Mesenchymal stem cell (in vitro differentiated cells and primary cell): ENCODE data around the gene TMEM184A.
A peak's percentile ranks its signal among the peaks of the same experiment; 100 is the strongest.

Experiments used
- DNase-seq: peaks from one replicate; pipeline ENCODE4 v3.0.0-alpha.2; 2013
- H2AFZ ChIP-seq: one replicate; pipeline ENCODE4 v1.6.1; 2013; ENCODE audit warnings: low read depth, mild to moderate bottlenecking, control low read depth, inconsistent platforms, low read length, moderate library complexity
- H2AK5ac ChIP-seq: 2 replicates; pipeline ENCODE4 v1.6.1; 2013; ENCODE audit warnings: low read length, moderate library complexity, mild to moderate bottlenecking, inconsistent platforms; ENCODE audit not compliant: severe bottlenecking
- H2BK120ac ChIP-seq: one replicate; pipeline ENCODE4 v1.6.1; 2013; ENCODE audit warnings: low read depth, mild to moderate bottlenecking, inconsistent platforms, low read length, moderate library complexity
- H2BK12ac ChIP-seq, 2 experiments: one replicate each; pipeline ENCODE4 v1.6.1; 2013; ENCODE audit warnings: inconsistent platforms in 2 of 2, low read length in 2 of 2, mild to moderate bottlenecking in 2 of 2, moderate library complexity in 2 of 2, control low read depth in 1 of 2
- H2BK15ac ChIP-seq: one replicate; pipeline ENCODE4 v1.6.1; 2013; ENCODE audit warnings: mild to moderate bottlenecking, low read depth, inconsistent platforms; ENCODE audit not compliant: poor library complexity, severe bottlenecking
- H2BK5ac ChIP-seq: 2 replicates; pipeline ENCODE4 v1.6.1; 2013; ENCODE audit warnings: low read depth, mild to moderate bottlenecking, low read length, control low read depth, inconsistent platforms; ENCODE audit not compliant: poor library complexity, severe bottlenecking
- H3K14ac ChIP-seq, 2 experiments: one replicate each; pipeline ENCODE4 v1.6.1; 2013; ENCODE audit warnings: inconsistent platforms in 2 of 2, low read length in 2 of 2, control low read depth in 1 of 2, mild to moderate bottlenecking in 1 of 2, moderate library complexity in 1 of 2
- H3K18ac ChIP-seq, 2 experiments: one replicate each; pipeline ENCODE4 v1.6.1; 2013; ENCODE audit warnings: inconsistent platforms in 2 of 2, low read length in 2 of 2, control low read depth in 1 of 2, low read depth in 1 of 2, mild to moderate bottlenecking in 1 of 2
- H3K23ac ChIP-seq, 2 experiments: one replicate each; pipeline ENCODE4 v1.6.1; 2013; ENCODE audit warnings: inconsistent platforms in 2 of 2, low read length in 2 of 2, mild to moderate bottlenecking in 2 of 2, moderate library complexity in 2 of 2, control low read depth in 1 of 2
- H3K27ac ChIP-seq: 2 replicates; pipeline ENCODE4 v1.5.1; 2013; ENCODE audit warnings: mild to moderate bottlenecking, moderate library complexity, low read length, control low read depth, inconsistent platforms; ENCODE audit not compliant: poor library complexity, severe bottlenecking
- H3K27me3 ChIP-seq, 2 experiments: 2 replicates each; pipeline versions ENCODE4 v1.6.1 to v1.7.0; 2013; ENCODE audit warnings: low read length in 2 of 2, mild to moderate bottlenecking in 2 of 2, moderate library complexity in 2 of 2, control low read depth in 1 of 2, inconsistent platforms in 1 of 2; ENCODE audit not compliant: control insufficient read depth in 1 of 2, insufficient read depth in 1 of 2
- H3K36me3 ChIP-seq, 2 experiments: 2 replicates each; pipeline versions ENCODE4 v1.6.1 to v1.7.0; 2013; ENCODE audit warnings: low read length in 2 of 2, control low read depth in 1 of 2, inconsistent platforms in 1 of 2, low read depth in 1 of 2, mild to moderate bottlenecking in 1 of 2; ENCODE audit not compliant: insufficient read depth in 2 of 2, control insufficient read depth in 1 of 2
- H3K4ac ChIP-seq, 2 experiments: one replicate each; pipeline ENCODE4 v1.6.1; 2013; ENCODE audit warnings: inconsistent platforms in 2 of 2, low read length in 2 of 2, mild to moderate bottlenecking in 2 of 2, moderate library complexity in 2 of 2, control low read depth in 1 of 2, low read depth in 1 of 2
- H3K4me1 ChIP-seq: 2 replicates; pipeline ENCODE4 v1.6.1; 2013; ENCODE audit warnings: low read depth, low read length, control low read depth; ENCODE audit not compliant: control insufficient read depth, insufficient read depth
- H3K4me2 ChIP-seq: 2 replicates; pipeline ENCODE4 v1.6.1; 2013; ENCODE audit warnings: low read length, mild to moderate bottlenecking, inconsistent platforms; ENCODE audit not compliant: poor library complexity, severe bottlenecking
- H3K4me3 ChIP-seq, 2 experiments: 2 replicates each; pipeline versions ENCODE4 v1.5.1 to v1.7.0; 2013; ENCODE audit warnings: low read length in 2 of 2, mild to moderate bottlenecking in 2 of 2, control low read depth in 1 of 2, low read depth in 1 of 2; ENCODE audit not compliant: insufficient read depth in 1 of 2
- H3K79me1 ChIP-seq: replicated peaks from 2 replicates; pipeline ENCODE4 v1.6.1; 2013; ENCODE audit warnings: mild to moderate bottlenecking, control low read depth, low read length, inconsistent platforms; ENCODE audit not compliant: poor library complexity, severe bottlenecking
- H3K9ac ChIP-seq: 2 replicates; pipeline ENCODE4 v1.7.0; 2013; ENCODE audit warnings: mild to moderate bottlenecking, low read length, moderate library complexity
- H3K9me3 ChIP-seq: 2 replicates; pipeline ENCODE4 v1.7.0; 2013; ENCODE audit warnings: mild to moderate bottlenecking, low read length; ENCODE audit not compliant: control insufficient read depth
- H4K8ac ChIP-seq: one replicate; pipeline ENCODE4 v1.6.1; 2013; ENCODE audit warnings: inconsistent platforms, mild to moderate bottlenecking, low read length, moderate library complexity
- H4K91ac ChIP-seq: one replicate; pipeline ENCODE4 v1.6.1; 2013; ENCODE audit warnings: mild to moderate bottlenecking, low read length, inconsistent platforms
- WGBS: methylation state at CpG from one replicate; pipeline ENCODE4 v1.1.7; 2013; ENCODE audit warnings: mixed read lengths; 5-methylcytosine and 5-hydroxymethylcytosine counted together

The TMEM184A gene

GRCh38 chr7:1579481-1580421 lies 23.7 kb upstream of the TMEM184A start:
- Histone ChIP-seq H3K9me3 (no peaks in the 10 kb centered on the region), H2BK120ac (no peak overlapping the region), H4K8ac (no peak overlapping the region), H2AFZ (no peak overlapping the region), H3K4me2 (no peak overlapping the region), H2BK5ac (no peak overlapping the region), H2BK15ac (no peak overlapping the region), H3K4me3 (no peak overlapping the region), H3K14ac (no peak overlapping the region), H3K4ac (no peak overlapping the region), H3K4me1 (peaks cover 3% of the 10 kb centered on the region), H3K18ac (no peak overlapping the region), H3K79me1 (no peaks in the 10 kb centered on the region), H3K9ac (peak overlapping the region; percentile 13), H3K23ac (no peak overlapping the region), H3K36me3 (peaks cover 4 to 23% of the 10 kb centered on the region in 2 experiments), H2BK12ac (no peak overlapping the region), H3K27ac (no peak overlapping the region), H4K91ac (no peak overlapping the region), H2AK5ac (no peak overlapping the region), H3K27me3 (peaks cover 0 to 25% of the 10 kb centered on the region in 2 experiments)
- WGBS, result 34% methylated on average over 11 of the region's 14 CpGs
- peak; percentile 63 for DNase-seq

- Histone ChIP-seq H2BK12ac (no peak overlapping the region), H3K9me3 (no peaks in the 10 kb centered on the region), H3K9ac (peak overlapping the region; percentile 13), H4K8ac (no peak overlapping the region), H4K91ac (no peak overlapping the region), H3K27me3 (peaks cover 0 to 20% of the 10 kb centered on the region in 2 experiments), H3K23ac (no peak overlapping the region), H3K4me2 (no peak overlapping the region), H3K27ac (no peak overlapping the region), H2BK120ac (no peak overlapping the region), H2BK15ac (no peak overlapping the region), H2AK5ac (no peak overlapping the region), H3K4ac (no peak overlapping the region), H3K14ac (no peak overlapping the region), H3K79me1 (no peaks in the 10 kb centered on the region), H2BK5ac (no peak overlapping the region), H3K4me3 (no peak overlapping the region), H3K18ac (no peak overlapping the region), H3K36me3 (peaks cover 4 to 23% of the 10 kb centered on the region in 2 experiments), H2AFZ (no peak overlapping the region), H3K4me1 (peaks cover 1% of the 10 kb centered on the region)
- no peak for DNase-seq
- 92% methylated on average over 6 of the region's 6 CpGs for WGBS
Observed at GRCh38 chr7:1578513-1578912, 22.5 kb upstream of the TMEM184A start.

- Histone ChIP-seq H3K14ac (no peak overlapping the region), H3K4me2 (no peak overlapping the region), H2AFZ (no peak overlapping the region), H3K36me3 (peaks cover 4 to 35% of the 10 kb centered on the region in 2 experiments), H4K91ac (no peak overlapping the region), H3K4me3 (no peak overlapping the region), H3K79me1 (peaks cover 1% of the 10 kb centered on the region), H2AK5ac (no peak overlapping the region), H2BK15ac (no peak overlapping the region), H3K23ac (no peak overlapping the region), H2BK5ac (no peak overlapping the region), H3K9me3 (no peaks in the 10 kb centered on the region), H3K27me3 (peaks cover 0 to 16% of the 10 kb centered on the region in 2 experiments), H2BK12ac (no peak overlapping the region), H3K18ac (no peak overlapping the region), H3K9ac (no peak overlapping the region), H3K4me1 (no peaks in the 10 kb centered on the region), H3K27ac (no peak overlapping the region), H2BK120ac (no peak overlapping the region), H3K4ac (no peak overlapping the region), H4K8ac (no peak overlapping the region)
- WGBS, result 34% methylated on average over 15 of the region's 15 CpGs
- no peak for DNase-seq
Observed at GRCh38 chr7:1576521-1577253, 20.7 kb upstream of the TMEM184A start.

- Histone ChIP-seq H3K4ac (no peak overlapping the region), H3K9me3 (no peaks in the 10 kb centered on the region), H3K79me1 (peaks cover 1% of the 10 kb centered on the region), H3K4me3 (no peak overlapping the region), H4K8ac (no peak overlapping the region), H3K23ac (peak overlapping the region in 1 of 2 experiments; percentile 50), H2AFZ (no peak overlapping the region), H2BK12ac (no peak overlapping the region), H2AK5ac (no peak overlapping the region), H3K9ac (no peak overlapping the region), H2BK120ac (no peak overlapping the region), H3K4me2 (no peak overlapping the region), H3K27ac (no peak overlapping the region), H2BK15ac (no peak overlapping the region), H2BK5ac (no peak overlapping the region), H3K18ac (no peak overlapping the region), H4K91ac (no peak overlapping the region), H3K36me3 (peaks cover 4 to 35% of the 10 kb centered on the region in 2 experiments), H3K27me3 (peaks cover 0 to 14% of the 10 kb centered on the region in 2 experiments), H3K14ac (no peak overlapping the region), H3K4me1 (peaks cover 1% of the 10 kb centered on the region)
- DNase-seq, result no peak
- 80% methylated on average over 7 of the region's 7 CpGs for WGBS
Observed at GRCh38 chr7:1575809-1576208, 19.8 kb upstream of the TMEM184A start.
